Esophagus squamous epithelium (tissue), 4 donors: ENCODE results near the gene FLT4.
"Not testable (repeated sequence)": the region's sequence is repeated elsewhere in the genome, so short reads cannot be mapped to it uniquely, and the experiment has no call there.

Source experiments
- POLR2A ChIP-seq, 4 donors: fragments of 450-650 bp; IDR thresholded peaks; one replicate each; pipeline ENCODE4 v1.6.1; 2017; ENCODE audit warnings: antibody characterized with exemption in 4 of 4, mild to moderate bottlenecking in 4 of 4, moderate library complexity in 3 of 4
- TF ChIP-seq, protein P1 (sequence below), 6 experiments: fragments of 450-650 bp in 4 of 6; fragments of 200-600 bp in 2 of 6; sonication (generic) in 2 of 6; IDR thresholded peaks; one replicate each; pipeline ENCODE4 v1.5.1; 2016 to 2019; ENCODE audit warnings: antibody characterized with exemption in 6 of 6, mild to moderate bottlenecking in 4 of 6, moderate library complexity in 4 of 6

DNA sequence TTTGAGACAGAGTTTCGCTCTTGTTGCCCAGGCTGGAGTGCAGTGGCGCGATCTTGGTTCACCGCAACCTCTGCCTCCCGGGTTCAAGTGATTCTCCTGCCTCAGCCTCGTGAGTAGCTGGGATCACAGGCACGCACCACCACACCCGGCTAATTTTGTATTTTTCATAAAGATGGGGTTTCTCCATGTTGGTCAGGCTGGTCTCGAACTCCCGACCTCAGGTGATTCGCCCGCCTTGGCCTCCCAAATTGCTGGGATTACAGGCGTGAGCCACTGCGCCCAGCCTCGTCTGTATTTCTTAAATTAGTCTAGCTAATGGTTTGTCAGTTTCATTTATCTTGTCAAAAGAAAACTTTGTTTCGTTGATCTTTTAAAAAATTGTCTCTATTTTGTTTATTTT is 5.8 kb upstream of the FLT4 start:
- TF ChIP-seq POLR2A (IDR thresholded peaks at IDR 0.05), result not testable (repeated sequence)
- TF ChIP-seq, protein P1, sequence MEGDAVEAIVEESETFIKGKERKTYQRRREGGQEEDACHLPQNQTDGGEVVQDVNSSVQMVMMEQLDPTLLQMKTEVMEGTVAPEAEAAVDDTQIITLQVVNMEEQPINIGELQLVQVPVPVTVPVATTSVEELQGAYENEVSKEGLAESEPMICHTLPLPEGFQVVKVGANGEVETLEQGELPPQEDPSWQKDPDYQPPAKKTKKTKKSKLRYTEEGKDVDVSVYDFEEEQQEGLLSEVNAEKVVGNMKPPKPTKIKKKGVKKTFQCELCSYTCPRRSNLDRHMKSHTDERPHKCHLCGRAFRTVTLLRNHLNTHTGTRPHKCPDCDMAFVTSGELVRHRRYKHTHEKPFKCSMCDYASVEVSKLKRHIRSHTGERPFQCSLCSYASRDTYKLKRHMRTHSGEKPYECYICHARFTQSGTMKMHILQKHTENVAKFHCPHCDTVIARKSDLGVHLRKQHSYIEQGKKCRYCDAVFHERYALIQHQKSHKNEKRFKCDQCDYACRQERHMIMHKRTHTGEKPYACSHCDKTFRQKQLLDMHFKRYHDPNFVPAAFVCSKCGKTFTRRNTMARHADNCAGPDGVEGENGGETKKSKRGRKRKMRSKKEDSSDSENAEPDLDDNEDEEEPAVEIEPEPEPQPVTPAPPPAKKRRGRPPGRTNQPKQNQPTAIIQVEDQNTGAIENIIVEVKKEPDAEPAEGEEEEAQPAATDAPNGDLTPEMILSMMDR (IDR thresholded peaks at IDR 0.05), result not testable (repeated sequence)
